GM19351 (cell line): ENCODE results near the gene GYS2.
A peak's percentile ranks its signal among the peaks of the same experiment; 100 is the strongest.

Source experiments
- ATAC-seq: cut with Tn5 transposase; IDR thresholded peaks from one replicate; pipeline ENCODE4 v1.9.1; 2021; ENCODE audit warnings: mild to moderate bottlenecking, moderate library complexity; ENCODE audit not compliant: unreplicated experiment

GYS2 gene

GRCh38 chr12:21558100-21558679, 46.5 kb downstream of the GYS2 start:
- ATAC-seq, result no peak

DNA sequence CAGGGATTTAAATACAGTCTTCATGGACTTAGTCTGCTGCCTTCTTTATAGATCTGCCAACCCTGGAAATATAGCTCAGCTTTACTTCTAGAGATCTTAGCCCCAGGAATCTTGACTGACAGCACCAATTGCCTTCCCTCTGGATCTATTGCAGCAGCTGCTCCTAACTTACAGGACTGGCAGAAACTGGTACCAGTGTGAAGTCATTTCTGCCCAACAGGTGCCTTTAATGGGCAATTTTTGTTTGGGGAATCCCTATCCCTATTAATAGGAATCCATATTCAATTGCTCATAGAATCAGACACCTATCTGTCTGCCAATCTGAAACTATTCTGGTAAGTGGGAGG, 51.3 kb downstream of the GYS2 start:
- no peak for ATAC-seq

DNA sequence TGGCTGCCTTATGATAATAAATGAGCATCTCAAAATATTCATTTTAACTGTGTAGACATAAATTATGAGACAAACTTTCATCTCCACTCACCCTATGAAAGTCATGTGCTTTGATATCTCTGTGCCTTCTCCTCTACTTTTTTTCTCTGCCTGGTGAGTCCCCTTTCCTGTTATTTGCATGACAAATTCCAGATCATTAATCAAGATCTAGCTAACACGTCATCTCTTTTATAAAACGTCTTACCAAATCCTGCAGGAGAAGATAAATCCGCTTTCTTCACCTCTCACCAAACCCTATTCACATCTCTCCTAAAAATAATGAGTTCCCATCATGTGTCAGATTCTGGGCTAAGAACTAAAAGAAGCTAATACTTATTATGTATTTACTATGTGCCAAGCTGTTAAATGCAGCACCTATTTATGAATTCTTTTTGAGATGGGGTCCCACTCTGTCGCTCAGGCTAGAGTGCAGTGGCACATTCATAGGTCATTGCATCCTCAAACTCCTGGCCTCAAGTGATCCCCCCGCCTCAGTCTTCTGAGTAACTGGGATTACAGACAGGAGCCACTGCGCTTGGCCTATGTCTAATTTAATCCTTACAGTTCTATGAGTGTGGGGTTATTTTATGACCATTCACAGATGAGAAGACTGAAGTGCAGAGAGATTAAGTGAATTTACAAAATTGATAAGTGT, 51.9 kb downstream of the GYS2 start:
- ATAC-seq, result no peak

DNA sequence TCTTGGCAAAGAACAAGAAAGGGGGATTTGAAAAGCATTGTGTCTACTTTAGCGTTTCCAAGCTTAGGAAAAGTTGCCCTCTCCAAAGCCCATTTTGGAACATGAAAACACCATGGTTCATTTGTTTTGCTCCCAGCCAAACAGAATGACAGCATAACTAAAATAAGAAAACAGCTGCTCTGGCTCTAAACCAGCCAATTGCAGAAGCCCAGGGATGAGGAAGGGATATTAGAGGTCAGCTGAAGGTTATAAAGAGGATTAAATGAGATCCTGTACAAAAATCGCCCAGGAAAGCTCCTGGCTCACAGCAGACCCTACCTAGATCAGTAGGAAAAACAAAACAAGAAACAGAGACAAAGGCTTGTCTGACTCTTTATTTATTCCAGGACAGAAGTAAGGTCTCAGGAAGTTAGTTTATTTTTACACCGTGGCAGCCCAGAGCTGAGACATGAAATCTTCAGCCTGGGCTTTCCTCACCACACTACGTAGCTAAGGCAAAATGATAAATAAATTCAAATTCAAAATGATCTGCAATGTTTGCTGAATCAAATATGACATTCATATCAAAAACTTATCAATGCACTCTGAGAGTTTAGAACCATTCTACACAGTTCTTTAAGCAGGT, 52.7 kb downstream of the GYS2 start:
- no peak for ATAC-seq

DNA sequence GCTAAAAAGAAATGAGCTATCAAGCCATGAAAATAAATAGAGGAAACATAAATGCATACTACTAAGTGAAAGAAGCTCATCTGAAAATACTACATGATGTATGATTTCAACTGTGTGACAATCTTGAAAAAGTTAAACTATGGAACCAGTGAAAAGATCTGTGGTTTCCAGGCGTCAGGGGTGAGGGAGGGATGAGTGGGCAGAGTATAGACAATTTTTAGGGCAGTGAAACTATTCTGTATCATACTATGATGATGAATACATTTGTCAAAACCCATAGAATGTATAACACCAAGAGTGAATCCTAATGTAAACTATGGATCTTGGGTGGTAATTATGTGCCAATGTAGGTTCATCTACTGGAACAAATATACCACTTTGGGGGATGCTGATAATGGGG, 57.2 kb downstream of the GYS2 start:
- ATAC-seq, result no peak

- ATAC-seq, result no peak
These were observed 57.9 kb downstream of the GYS2 start for GRCh38 chr12:21546716-21547115.

GRCh38 chr12:21545557-21545956, 59.1 kb downstream of the GYS2 start:
- ATAC-seq, result no peak

DNA sequence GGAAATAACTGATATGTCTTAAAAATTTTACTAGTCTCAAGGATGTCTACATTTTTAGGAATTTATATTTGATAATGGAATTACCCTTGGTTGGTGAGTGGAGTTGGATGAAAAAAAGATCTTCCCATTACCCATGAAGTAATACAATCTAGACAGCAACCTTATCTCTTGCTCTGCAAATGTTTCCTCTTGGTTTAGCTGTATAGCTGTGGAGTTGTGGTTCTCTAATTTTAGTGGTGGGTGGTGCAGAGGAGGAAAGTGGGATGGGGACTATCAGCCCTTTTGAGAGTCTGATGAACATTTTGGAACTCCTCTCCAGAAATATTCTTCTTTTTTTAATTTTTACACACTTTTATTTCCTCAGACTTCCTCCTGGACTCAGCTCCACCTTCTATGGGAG, 61.5 kb downstream of the GYS2 start:
- no peak for ATAC-seq

DNA sequence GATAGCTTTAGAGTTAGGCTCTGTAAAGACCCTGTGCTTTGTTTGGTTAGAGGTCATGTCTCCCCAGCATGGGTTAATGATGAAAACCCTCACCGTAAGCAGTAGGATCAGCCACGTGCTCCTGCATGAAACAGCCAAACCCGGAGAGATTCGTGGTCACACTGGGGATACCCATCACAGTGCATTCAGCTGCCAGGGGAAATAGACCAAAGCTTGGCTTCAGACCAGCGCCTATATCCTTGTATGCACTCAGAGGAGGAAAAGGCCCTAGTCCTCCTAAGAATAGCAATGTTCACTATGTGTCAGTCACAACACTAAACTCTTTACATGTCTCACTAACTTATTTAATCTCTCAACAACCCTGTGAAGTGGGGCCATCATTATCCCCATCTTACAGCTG, 62.2 kb downstream of the GYS2 start:
- no peak for ATAC-seq

GRCh38 chr12:21541773-21542172, 62.9 kb downstream of the GYS2 start:
- no peak for ATAC-seq

- no peak for ATAC-seq
These were observed 64.8 kb downstream of the GYS2 start for GRCh38 chr12:21539797-21540196.

DNA sequence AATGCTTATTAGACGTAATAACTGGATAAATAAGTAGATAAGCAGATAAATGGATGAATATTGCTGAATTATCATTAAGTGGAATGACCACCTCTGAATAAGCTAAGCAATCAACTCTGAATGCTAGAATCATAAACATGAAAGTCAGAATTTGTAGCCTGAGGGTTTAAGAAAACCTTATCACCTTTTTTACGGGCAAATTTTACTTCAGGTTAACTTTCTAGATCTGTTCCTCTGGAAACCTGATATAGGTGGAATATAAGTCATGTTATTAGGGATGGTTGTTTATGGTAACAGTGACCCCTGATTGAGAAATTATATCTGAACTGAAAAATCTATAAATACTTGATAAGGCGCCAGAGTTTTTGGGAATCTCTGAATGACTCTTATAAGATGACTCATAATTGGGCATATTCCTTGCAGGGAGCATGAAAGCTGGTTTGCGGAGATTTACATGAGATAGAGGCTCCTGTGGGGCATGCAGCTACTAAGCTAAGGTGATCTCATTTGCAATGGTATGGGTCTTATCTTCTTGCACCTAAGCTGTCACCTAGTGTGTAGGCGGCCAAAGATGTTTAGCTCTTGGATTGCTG, 66.5 kb downstream of the GYS2 start:
- ATAC-seq, result no peak

DNA sequence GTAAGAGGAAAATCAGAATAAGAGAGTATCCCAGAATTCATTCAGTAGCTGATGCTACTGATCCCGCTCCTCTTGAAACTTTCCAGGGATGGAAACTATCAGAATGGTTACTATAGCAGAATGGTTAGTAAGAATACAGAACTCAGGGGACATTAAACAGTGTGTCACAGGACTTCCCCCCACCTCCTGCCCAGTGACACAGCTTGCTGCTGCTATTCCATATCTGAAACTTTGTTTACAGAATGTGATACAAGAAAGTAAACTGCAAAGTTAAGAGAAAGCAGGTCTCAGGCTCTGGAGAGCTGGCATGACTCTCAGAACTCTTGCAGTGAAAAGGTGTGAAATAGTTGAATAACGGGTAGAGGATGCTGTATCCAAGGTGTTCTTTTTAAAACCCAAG, 75.2 kb downstream of the GYS2 start:
- no peak for ATAC-seq

- ATAC-seq, result no peak
These were observed 75.7 kb downstream of the GYS2 start for GRCh38 chr12:21528953-21529352.

- peak; percentile 81 for ATAC-seq
These were observed 77.0 kb downstream of the GYS2 start for GRCh38 chr12:21527451-21528180.

DNA sequence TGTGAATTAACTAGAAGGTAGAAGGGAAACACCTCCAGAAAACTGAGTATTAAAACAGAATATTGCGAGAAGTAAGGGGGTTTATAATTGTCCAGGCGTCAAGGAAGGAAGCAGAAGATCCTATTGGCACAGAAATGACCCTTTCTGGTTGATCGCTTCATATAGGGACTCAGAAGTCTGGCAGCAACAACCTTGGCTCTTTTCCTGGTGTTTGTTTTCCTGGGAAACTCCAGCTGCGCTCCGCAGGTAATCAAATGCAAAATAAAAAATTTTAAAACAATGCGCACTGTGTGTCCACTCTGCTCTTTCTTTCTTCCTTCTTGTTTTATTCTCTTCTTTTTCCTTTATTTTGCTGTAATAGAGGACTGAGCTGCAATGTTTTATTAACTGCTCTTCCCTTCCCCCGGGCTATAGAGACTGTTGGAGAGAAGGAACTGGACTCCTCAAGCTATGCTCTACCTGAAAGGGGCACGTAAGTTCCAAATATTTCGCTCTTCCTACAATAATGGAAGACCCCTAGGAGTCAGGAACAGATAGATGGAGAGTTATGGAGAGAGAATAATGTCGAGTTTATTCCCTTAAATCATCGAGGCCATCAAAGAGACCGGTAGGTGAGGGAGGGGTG, 77.8 kb downstream of the GYS2 start:
- no peak for ATAC-seq

DNA sequence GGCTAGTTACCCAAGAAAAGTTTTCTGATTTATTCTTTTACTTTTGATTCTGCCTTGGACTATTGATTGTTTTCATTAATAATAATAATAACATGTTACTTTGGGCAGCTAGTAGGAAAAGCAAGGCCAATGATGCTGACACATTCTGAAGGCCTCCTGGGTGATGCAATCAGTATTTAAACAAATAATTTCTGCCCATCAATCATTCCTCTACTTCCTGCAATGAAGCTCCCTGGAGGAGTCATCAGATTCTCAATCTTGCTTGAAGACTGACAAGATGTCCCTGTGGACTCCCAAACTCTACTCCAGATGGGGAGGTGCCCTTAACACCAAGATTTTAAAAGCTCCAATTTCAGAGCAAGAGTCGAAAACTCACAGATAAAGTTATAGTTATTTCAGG, 78.6 kb downstream of the GYS2 start, which contains the start of gene SPX:
TSS of gene SPX (plus strand) at position 244 of the 400 bp plus-strand sequence. CDS start 177 bp downstream, outside the sequence.
- no peak for ATAC-seq

GRCh38 chr12:21523148-21523547, 81.5 kb downstream of the GYS2 start:
- no peak for ATAC-seq

GRCh38 chr12:21521541-21521940, 83.1 kb downstream of the GYS2 start:
- ATAC-seq, result no peak

- ATAC-seq, result no peak
These were observed 86.2 kb downstream of the GYS2 start for GRCh38 chr12:21518451-21518850.

- ATAC-seq, result no peak
These were observed 88.4 kb downstream of the GYS2 start for GRCh38 chr12:21516281-21516680.
